ENCODE data around the gene TSPAN4. TPM values are rescaled to one million over a fixed set of nuclear protein-coding genes. Genes with fewer than 3 reads are reported as not detected.

TSPAN4 gene
- total and polyA plus RNA-seq, 9 of the 15 experiments (the other 6 are each of a cell fraction or from before 2014, with no cell fraction given): 0.07 to 31.0 (median 15.7) TPM

DNA sequence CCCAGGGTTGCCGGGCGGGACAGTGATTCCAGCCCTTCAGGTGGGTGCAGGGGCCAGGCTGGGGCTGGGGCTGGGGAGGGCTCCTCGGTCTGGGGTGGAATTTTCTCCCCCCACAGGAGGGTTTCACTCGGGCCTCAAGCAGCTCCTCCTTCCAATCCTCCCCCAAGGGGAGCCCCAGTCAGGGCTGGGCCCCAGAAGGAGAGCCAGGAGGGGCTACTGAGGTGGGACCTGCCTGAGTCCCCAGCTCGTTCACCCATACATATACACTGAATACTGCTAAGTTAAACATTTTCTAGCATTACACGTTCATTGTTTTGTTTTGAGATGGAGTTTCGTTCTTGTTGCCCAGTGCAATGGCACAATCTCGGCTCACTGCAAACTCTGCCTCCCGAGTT is 16.4 kb upstream of the TSPAN4 start:
- intact Hi-C loops (cut with micrococcal nuclease) (no loop called here), in situ Hi-C loops (cut with MboI) (no loop called here)
- Histone ChIP-seq H3K9ac (ENCODE audit: insufficient read depth in 1 of 2, low read depth in 2 of 2, low read length in 2 of 2) (peak overlapping the region; percentile 75 to 81), H3K79me2 (ENCODE audit: control insufficient read depth, insufficient read depth, low read length) (peaks cover 10% of the 10 kb centered on the region; the same call in 2 of the 3 replicates), H3K9me3 (replicated peaks; ENCODE audit: control insufficient read depth, insufficient read depth, low read depth, low read length) (no peaks in the 10 kb centered on the region), H3K4me1 (replicated peaks in 1 of 2; ENCODE audit: control insufficient read depth in 2 of 2, insufficient read depth in 2 of 2, low read length in 2 of 2) (peaks cover 22 to 93% of the 10 kb centered on the region in 2 experiments), H3K27me3 (ENCODE audit: control insufficient read depth in 2 of 2, insufficient read depth in 2 of 2, low read length in 2 of 2) (no peaks in the 10 kb centered on the region), H2AFZ (ENCODE audit: low read depth, low read length) (no peak overlapping the region), H4K20me1 (replicated peaks; ENCODE audit: control insufficient read depth, insufficient read depth, low read length) (0 out of 2 replicates have a peak, but pooled peaks cover 2% of the 10 kb centered on the region), H3K4me2 (ENCODE audit: insufficient read depth, low read length) (peak overlapping the region; percentile 80; the same call in 1 of the 2 replicates), H3K9me1 (ENCODE audit: control insufficient read depth, insufficient read depth, low read length) (peaks cover 4% of the 10 kb centered on the region), H3K4me3 (peak overlapping the region; percentile 52; the same call in 1 of the 2 replicates), H3K27ac (ENCODE audit: extremely low read depth, low read depth, low read length) (peak overlapping the region; percentile 85; the same call in 2 of the 3 replicates), H3K36me3 (ENCODE audit: control insufficient read depth, insufficient read depth, low read length) (peaks cover 41% of the 10 kb centered on the region; the same call in 1 of the 3 replicates)
- ChIA-PET CTCF (ENCODE audit: low intra/inter-chr PET ratio) (no interaction called here), POLR2A (interaction anchor here (0.6 to 1.9 kb wide), 5 partner anchors 10 to 33 kb away, joined by 3 to 6 read pairs (median 3); no protein-coding TSS in a partner anchor)
- DNase-seq (ENCODE audit: extremely low read depth in 1 of 4, low spot score in 3 of 4) (no peak), FAIRE-seq (no peak), ATAC-seq (peak; percentile 0; the same call in 1 of the 3 replicates)
- TSS peak; percentile 53 for BruUV-seq (replicated peaks)
- WGBS (ENCODE audit: insufficient coverage, low coverage, missing lambda C conversion rate): 62% methylated on average over 7 of the region's 9 CpGs
- TF ChIP-seq ID3 (CRISPR knock-in tag; IDR thresholded peaks at IDR 0.05): no peak
- TF ChIP-seq ID3 (tag; IDR thresholded peaks at IDR 0.05): no peak
- no peak for TF ChIP-seq ZZZ3 (IDR thresholded peaks at IDR 0.05)
- no peak for TF ChIP-seq ZNF165 (CRISPR knock-in tag; IDR thresholded peaks at IDR 0.05; ENCODE audit: borderline replicate concordance)
- TF ChIP-seq, protein P1, sequence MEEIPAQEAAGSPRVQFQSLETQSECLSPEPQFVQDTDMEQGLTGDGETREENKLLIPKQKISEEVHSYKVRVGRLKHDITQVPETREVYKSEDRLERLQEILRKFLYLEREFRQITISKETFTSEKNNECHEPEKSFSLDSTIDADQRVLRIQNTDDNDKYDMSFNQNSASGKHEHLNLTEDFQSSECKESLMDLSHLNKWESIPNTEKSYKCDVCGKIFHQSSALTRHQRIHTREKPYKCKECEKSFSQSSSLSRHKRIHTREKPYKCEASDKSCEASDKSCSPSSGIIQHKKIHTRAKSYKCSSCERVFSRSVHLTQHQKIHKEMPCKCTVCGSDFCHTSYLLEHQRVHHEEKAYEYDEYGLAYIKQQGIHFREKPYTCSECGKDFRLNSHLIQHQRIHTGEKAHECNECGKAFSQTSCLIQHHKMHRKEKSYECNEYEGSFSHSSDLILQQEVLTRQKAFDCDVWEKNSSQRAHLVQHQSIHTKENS (CRISPR knock-in tag; IDR thresholded peaks at IDR 0.05): no peak
- TF ChIP-seq, protein P2, sequence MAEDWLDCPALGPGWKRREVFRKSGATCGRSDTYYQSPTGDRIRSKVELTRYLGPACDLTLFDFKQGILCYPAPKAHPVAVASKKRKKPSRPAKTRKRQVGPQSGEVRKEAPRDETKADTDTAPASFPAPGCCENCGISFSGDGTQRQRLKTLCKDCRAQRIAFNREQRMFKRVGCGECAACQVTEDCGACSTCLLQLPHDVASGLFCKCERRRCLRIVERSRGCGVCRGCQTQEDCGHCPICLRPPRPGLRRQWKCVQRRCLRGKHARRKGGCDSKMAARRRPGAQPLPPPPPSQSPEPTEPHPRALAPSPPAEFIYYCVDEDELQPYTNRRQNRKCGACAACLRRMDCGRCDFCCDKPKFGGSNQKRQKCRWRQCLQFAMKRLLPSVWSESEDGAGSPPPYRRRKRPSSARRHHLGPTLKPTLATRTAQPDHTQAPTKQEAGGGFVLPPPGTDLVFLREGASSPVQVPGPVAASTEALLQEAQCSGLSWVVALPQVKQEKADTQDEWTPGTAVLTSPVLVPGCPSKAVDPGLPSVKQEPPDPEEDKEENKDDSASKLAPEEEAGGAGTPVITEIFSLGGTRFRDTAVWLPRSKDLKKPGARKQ (CRISPR knock-in tag; IDR thresholded peaks at IDR 0.05): no peak
- TF ChIP-seq LARP7 (IDR thresholded peaks at IDR 0.05): no peak
- TF ChIP-seq ZNF707 (CRISPR knock-in tag; conservative IDR thresholded peaks at IDR 0.05): no peak
- TF ChIP-seq MAFF (IDR thresholded peaks at IDR 0.05; ENCODE audit: low read length): no peak
- TF ChIP-seq FOXA3 (CRISPR knock-in tag; conservative IDR thresholded peaks at IDR 0.05 in 1 of 2, IDR thresholded peaks at IDR 0.05 in 1 of 2): no peak
- TF ChIP-seq ZNF217 (CRISPR knock-in tag; IDR thresholded peaks at IDR 0.05): no peak
- no peak for TF ChIP-seq TCF3 (CRISPR knock-in tag; IDR thresholded peaks at IDR 0.05)
- TF ChIP-seq ATF2 (CRISPR knock-in tag; IDR thresholded peaks at IDR 0.05): no peak
- no peak for TF ChIP-seq KDM5B (IDR thresholded peaks at IDR 0.05; ENCODE audit: insufficient replicate concordance, low read depth, low read length)
- no peak for TF ChIP-seq WHSC1 (IDR thresholded peaks at IDR 0.05; ENCODE audit: low read length)

Measured in K562 (cell line).